Measurements from ENCODE around the gene SPINK5. TPM values are rescaled to one million over a fixed set of nuclear protein-coding genes. Genes with fewer than 3 reads are reported as not detected.

SPINK5 gene
- total RNA-seq, 1 experiment from 2014 or later, result 6.0 TPM

DNA sequence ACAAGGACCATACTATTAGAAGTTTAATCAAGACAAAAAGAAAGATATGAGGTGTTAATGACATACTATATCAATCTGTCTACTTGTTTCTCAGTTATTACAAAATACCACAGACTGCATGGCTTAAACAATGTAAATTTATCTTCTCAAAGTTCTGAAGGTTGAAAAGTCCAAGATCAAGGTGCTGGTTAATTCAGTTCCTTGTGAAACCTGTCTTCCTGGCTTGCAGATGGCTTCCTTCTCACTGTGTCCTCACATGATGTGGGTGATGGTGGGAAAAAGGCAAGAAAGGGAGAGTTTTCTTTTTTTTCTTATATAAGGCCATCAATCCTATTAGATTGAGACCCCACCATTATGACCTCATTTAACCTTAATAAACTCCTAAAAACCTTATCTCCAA is 89.0 kb downstream of the SPINK5 start:
- DNase-seq, result no peak
- no peak overlapping the region for H3K4me2 ChIP-seq (ENCODE audit: insufficient read depth, insufficient read length, low read length)
- H2BK12ac ChIP-seq (ENCODE audit: insufficient read length, low read depth, low read length), result no peak overlapping the region
- H3K4ac ChIP-seq (ENCODE audit: low read depth, low read length), result no peak overlapping the region
- H3K4me1 ChIP-seq (ENCODE audit: insufficient read depth, low read length), result no peaks in the 10 kb centered on the region
- H3K4me3 Mint-ChIP-seq, result no peak overlapping the region
- H3K27me3 Mint-ChIP-seq (ENCODE audit: low read depth), result no peaks in the 10 kb centered on the region; the same call in 1 of the 2 replicates
- no peak overlapping the region for H2AK5ac ChIP-seq (ENCODE audit: insufficient read length, low read length)
- TF ChIP-seq, protein P1, sequence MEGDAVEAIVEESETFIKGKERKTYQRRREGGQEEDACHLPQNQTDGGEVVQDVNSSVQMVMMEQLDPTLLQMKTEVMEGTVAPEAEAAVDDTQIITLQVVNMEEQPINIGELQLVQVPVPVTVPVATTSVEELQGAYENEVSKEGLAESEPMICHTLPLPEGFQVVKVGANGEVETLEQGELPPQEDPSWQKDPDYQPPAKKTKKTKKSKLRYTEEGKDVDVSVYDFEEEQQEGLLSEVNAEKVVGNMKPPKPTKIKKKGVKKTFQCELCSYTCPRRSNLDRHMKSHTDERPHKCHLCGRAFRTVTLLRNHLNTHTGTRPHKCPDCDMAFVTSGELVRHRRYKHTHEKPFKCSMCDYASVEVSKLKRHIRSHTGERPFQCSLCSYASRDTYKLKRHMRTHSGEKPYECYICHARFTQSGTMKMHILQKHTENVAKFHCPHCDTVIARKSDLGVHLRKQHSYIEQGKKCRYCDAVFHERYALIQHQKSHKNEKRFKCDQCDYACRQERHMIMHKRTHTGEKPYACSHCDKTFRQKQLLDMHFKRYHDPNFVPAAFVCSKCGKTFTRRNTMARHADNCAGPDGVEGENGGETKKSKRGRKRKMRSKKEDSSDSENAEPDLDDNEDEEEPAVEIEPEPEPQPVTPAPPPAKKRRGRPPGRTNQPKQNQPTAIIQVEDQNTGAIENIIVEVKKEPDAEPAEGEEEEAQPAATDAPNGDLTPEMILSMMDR (conservative IDR thresholded peaks at IDR 0.05), result no peak
- H2BK15ac ChIP-seq (ENCODE audit: low read depth, low read length), result no peak overlapping the region
- H2BK5ac ChIP-seq (ENCODE audit: insufficient read length, low read length), result no peak overlapping the region
- no peaks in the 10 kb centered on the region for H3K27me3 ChIP-seq (ENCODE audit: insufficient read depth, low read length)
- H3K79me2 ChIP-seq (ENCODE audit: insufficient read depth, low read length), result no peaks in the 10 kb centered on the region
- H4K20me1 ChIP-seq (ENCODE audit: control insufficient read depth, insufficient read depth, insufficient read length), result no peaks in the 10 kb centered on the region
- H3K14ac ChIP-seq (ENCODE audit: insufficient read depth, low read length), result no peak overlapping the region
- no peak overlapping the region for H3K23ac ChIP-seq (ENCODE audit: insufficient read length, low read depth, low read length)
- H3K9me3 ChIP-seq (ENCODE audit: control insufficient read depth, low read depth, low read length), result no peaks in the 10 kb centered on the region
- H4K91ac ChIP-seq (ENCODE audit: insufficient read length, low read depth, low read length), result no peak overlapping the region
- no peak overlapping the region for H3K9ac ChIP-seq (ENCODE audit: extremely low read depth, insufficient read length, low read length)
- no peak overlapping the region for H3T11ph ChIP-seq (ENCODE audit: low read length)
- H3K9me3 Mint-ChIP-seq, result peaks cover 0 to 6% of the 10 kb centered on the region in 2 experiments; a peak in 1 of 5 replicates
- H3K27ac Mint-ChIP-seq, result no peak overlapping the region
- H4K8ac ChIP-seq (replicated peaks; ENCODE audit: insufficient read length, low read depth, low read length), result no peak overlapping the region
- no peaks in the 10 kb centered on the region for H3K23me2 ChIP-seq (ENCODE audit: insufficient read length, low read depth, low read length, poor library complexity, severe bottlenecking)
- no peak overlapping the region for H2AFZ ChIP-seq (ENCODE audit: low read length)
- no peak overlapping the region for H3K27ac ChIP-seq (ENCODE audit: insufficient read length, low read depth, low read length)
- H2BK20ac ChIP-seq (ENCODE audit: low read depth, low read length, poor library complexity, severe bottlenecking), result no peak overlapping the region
- no peaks in the 10 kb centered on the region for H3K36me3 Mint-ChIP-seq (ENCODE audit: insufficient read depth in 1 of 3, low read depth in 3 of 3)
- H4K5ac ChIP-seq (ENCODE audit: insufficient read length, low read depth, low read length), result no peak overlapping the region
- H3K56ac ChIP-seq (ENCODE audit: insufficient read length, low read depth, low read length), result no peak overlapping the region
- no peak overlapping the region for H2BK120ac ChIP-seq (ENCODE audit: low read depth, low read length, poor library complexity, severe bottlenecking)
- H3K79me1 ChIP-seq (ENCODE audit: insufficient read depth, low read depth, low read length, poor library complexity, severe bottlenecking), result no peaks in the 10 kb centered on the region
- H3K18ac ChIP-seq (ENCODE audit: insufficient read length, low read depth, low read length), result no peak overlapping the region
- peaks cover 0 to 3% of the 10 kb centered on the region in 2 experiments; a peak in 2 of 4 replicates for H3K4me1 Mint-ChIP-seq

Data from H9 (cell line).